Measurements from ENCODE around the gene XRCC4.

DNA sequence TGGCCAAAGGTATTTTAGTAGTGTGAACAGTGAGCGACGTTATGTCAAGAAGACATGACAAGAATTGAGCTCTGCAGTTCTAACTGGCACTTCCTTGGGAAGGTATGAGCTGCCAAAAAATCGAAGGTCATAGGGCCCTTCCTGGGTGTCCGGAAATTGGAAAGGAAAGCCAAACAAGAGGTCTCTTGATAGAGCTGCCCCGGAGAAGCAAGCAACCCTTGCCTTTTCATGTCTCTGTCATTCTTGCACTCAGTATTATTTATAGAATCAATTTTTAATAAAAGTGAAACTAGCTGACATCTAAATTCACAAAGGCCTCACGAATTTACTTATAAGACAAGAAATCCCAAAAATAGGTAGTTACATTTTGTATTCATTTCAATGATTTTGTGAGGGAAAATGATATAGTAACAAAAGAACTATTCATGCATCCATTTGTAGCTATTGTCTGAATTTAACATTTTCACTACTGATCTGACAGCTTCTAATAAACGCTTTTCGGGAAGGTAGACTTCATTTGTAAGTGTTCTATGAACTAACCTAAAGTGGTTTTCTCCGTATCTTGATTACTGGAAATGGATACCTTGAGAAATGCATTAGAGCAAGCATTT lies 280.4 kb downstream of the XRCC4 start:
- no peak for TF ChIP-seq CTCF (conservative IDR thresholded peaks at IDR 0.05; ENCODE audit: low read depth, low read length)
- TF ChIP-seq EZH2 (IDR thresholded peaks at IDR 0.05; ENCODE audit: low read length, unreplicated experiment): no peak
